NT2/D1 (cell line): ENCODE measurements around the gene CFAP107.

Experiments
- SUZ12 ChIP-seq: IDR thresholded peaks from 2 replicates; pipeline ENCODE4 v1.6.1; 2011; ENCODE audit not compliant: insufficient read length, insufficient read depth; ENCODE audit errors: extremely low read depth
- YY1 ChIP-seq: IDR thresholded peaks from 2 replicates; pipeline ENCODE4 v1.6.1; 2011; ENCODE audit not compliant: insufficient read length, insufficient read depth

DNA sequence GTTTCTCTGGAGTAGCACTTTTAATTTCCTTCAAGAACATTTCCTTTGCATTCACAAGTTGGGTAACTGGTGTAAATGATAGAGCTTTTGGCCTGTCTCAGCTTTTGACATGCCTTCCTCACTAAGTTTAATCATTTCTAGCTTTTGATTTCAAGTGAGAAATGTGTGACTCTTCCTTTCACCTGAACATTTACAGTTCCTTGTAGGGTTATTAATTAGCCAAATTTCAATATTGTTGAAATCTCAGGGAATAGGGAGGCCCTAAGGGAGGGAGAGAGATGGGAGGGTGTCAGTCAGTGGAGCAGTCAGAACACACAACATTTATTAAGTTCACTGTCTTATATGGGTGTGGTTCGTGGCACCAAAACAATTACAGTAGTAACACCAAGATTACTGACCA is 15.8 kb upstream of the CFAP107 start:
- TF ChIP-seq YY1 (no peak), SUZ12 (no peak)
